ENCODE results near the gene ROCK2.

Gene ROCK2

DNA sequence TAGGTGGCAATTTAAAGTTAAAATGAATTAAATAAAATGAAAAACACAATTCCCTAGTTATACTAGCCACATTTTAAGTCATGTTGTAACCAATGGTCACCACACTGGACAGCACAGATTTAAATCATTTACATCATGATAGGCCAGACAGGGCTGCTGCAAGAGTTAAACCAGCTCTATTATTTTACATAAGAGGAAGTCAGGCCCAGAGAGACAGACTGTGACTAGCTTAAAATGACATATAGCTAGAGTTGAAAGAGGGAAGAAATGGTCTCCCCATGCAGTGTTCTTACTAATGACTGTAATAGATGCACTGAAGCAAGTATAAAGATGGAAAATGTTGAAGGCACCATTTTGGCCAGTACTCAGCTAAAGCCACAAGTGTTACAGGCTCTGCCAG lies 119.5 kb downstream of the ROCK2 start:
- DNase-seq, result no peak

GRCh38 chr2:11222845-11223244 lies 121.6 kb downstream of the ROCK2 start:
- no peak for DNase-seq

DNA sequence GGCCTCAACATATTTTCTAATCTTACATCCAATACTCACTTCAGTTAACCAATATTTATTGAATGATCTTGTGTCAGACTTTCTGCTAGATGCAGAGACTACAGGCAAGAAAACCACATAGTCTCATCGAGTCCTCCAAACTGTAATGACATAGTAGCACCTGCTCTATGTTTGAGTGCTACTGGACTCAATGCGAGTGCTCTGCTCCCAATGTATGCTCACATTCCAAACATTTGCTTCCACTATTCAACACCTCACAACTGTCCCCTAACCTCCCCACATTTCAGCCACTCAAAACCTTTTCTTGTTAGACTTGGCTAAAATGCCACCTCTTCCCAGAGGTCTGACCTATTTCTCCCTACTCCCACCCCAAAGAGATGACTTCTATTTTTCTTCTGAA lies 124.0 kb downstream of the ROCK2 start:
- no peak for DNase-seq

- DNase-seq, result no peak
These were observed 129.0 kb downstream of the ROCK2 start for GRCh38 chr2:11215407-11215806.

DNA sequence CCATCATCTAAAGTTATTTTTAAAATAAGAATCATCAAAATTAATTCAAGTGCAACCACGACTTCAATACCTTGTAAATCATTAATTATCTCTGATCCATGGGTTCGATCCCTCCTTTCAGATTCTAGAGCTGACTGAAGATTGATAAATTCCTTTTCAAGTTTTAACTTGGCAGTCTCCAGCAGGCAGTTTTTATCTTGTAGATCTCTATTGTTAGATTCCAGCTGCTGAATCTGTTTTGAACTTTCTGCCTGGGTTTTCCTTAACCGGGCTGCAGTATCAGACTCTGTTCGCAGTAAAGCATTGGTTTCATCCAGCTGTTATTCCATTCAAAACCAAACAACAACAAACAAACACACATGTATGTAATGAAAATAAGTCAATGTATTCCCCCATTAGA lies 129.7 kb downstream of the ROCK2 start:
- DNase-seq, result no peak

DNA sequence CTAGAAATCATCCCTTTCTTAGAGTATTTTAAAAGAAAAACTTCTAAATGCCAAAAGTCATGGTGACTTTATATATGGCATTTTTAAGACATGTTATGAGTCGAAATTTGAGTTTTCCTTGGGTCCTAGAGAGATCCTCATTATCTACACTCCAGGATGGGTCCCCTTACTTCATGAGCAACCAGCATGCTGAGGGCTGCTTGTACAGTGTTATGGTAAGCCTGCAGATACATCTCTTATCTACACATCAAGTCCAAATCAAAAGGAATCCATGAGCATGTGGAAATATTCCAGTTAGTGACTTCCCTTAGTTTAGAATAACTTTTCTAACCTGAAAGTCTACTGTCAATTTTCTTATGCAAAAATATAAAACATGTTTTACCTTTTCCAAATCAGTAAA lies 130.5 kb downstream of the ROCK2 start:
- no peak for DNase-seq

DNA sequence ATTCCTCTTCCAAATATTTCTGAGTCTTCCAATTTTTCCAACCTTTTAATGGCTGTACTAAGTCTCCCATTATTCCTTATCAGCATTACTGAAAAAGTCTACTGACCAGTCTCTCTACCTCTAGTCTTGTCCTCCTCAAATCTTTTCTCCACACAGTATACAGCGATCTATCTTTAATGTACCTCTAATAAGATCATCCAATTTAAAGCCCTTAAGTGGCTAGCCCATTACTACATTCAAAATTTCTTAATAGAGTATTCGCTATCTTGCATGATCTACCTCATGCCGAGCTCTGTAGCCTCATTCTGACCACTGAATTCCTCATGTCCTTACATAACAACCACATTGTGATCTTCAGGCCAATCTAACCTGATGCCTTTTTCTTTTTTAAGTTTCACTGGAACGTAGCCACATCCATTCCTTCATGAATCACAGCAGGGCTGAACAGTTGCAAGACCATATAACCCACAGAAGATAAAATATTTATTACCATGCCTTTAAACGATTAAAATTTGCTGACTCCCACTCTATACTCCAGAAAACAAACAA lies 131.3 kb downstream of the ROCK2 start:
- DNase-seq, result no peak

- DNase-seq, result no peak
These were observed 131.8 kb downstream of the ROCK2 start for GRCh38 chr2:11212645-11213044.

- DNase-seq, result no peak
These were observed 136.4 kb downstream of the ROCK2 start for GRCh38 chr2:11208083-11208482.

- no peak for DNase-seq
These were observed 141.0 kb downstream of the ROCK2 start for GRCh38 chr2:11203480-11203879.

- DNase-seq, result no peak
These were observed 142.5 kb downstream of the ROCK2 start for GRCh38 chr2:11201969-11202368.

- DNase-seq, result no peak
These were observed 143.8 kb downstream of the ROCK2 start for GRCh38 chr2:11200651-11201050.

GRCh38 chr2:11196246-11196645 lies 148.2 kb downstream of the ROCK2 start:
- no peak for DNase-seq

GRCh38 chr2:11187731-11188130 lies 156.7 kb downstream of the ROCK2 start:
- DNase-seq, result no peak

DNA sequence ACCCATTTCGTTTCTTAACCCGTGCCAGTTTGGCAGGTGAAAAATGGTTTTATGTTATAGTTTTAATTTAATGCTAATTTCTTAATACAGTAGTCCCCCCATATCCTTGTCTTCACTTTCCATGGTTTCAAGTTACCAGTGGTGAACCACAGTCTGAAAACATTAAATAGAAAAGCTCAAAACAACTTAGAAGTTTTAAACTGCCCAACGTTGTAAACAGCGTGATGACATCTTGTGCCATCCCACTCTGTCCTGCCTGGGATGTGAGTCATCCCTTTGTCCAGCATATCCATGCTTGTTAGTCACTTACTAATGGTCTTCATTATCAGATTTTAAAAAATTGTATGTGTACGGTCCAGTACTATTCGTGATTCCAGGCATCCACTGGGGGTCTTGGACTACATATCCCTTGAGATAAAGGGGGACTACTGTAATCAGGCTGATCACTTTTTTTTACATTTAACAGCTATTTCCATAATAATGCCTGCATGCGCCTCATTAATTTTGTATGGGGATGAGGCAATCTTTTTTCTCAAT lies 157.3 kb downstream of the ROCK2 start:
- DNase-seq, result no peak

- no peak for DNase-seq
These were observed 158.3 kb downstream of the ROCK2 start for GRCh38 chr2:11186145-11186544.

GRCh38 chr2:11182951-11183350 lies 161.5 kb downstream of the ROCK2 start:
- no peak for DNase-seq

GRCh38 chr2:11180653-11181052 lies 163.8 kb downstream of the ROCK2 start:
- DNase-seq, result no peak

GRCh38 chr2:11179899-11180298 lies 164.5 kb downstream of the ROCK2 start:
- DNase-seq, result no peak

DNA sequence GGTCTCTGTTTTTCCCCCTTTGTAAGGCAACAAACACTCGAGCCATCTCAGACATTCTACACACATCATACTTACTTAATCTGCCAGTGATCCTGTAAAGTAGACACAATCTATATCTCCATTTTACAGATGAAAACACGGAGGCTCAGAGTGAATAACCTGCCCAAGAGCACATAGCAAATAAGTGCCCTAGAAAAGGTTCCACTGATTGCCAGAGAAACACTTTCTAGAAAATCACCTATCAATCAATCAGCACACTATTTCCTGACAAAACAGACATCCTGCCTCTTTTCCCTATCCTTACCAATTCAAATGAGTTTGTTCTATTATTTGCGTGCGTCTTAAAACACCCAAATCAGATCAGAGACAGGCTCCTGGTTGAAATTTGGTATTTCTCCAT lies 165.2 kb downstream of the ROCK2 start:
- no peak for DNase-seq

GRCh38 chr2:11177871-11178690 lies 166.4 kb downstream of the ROCK2 start:
- no peak for DNase-seq

GRCh38 chr2:11175293-11175795 lies 169.1 kb downstream of the ROCK2 start:
- no peak for DNase-seq

- no peak for DNase-seq
These were observed 170.2 kb downstream of the ROCK2 start for GRCh38 chr2:11174222-11174621.

DNA sequence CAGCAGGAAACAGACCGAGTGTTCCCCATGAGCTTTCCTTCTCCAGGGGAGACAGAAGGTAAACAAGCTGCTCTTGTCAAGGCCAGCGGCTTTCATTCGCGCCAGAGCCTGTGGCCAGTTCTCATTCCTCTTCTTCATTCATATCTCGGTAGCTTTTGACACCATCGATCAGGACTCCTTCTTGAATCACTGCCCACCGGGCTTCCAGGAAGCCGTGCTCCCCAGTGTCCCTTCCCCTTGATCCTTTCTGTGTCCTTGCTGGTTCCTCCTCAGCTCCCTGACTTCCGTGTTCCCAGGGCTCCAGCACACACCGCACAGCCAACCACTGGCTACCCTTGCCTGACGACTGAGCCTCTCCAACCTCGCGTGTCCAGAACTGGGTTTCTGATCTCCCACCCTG lies 175.1 kb downstream of the ROCK2 start:
- DNase-seq, result no peak

All from SHP77 treated with DMSO at 0.1 percent for 48 hours (cell line).